GM12878 (cell line): ENCODE measurements around the gene SIGLEC10.

Experiments used
- BHLHE40 ChIP-seq, 2 experiments: fragments of 450-650 bp in 1 of 2; IDR thresholded peaks; 2 replicates each; pipeline ENCODE4 v1.6.1; 2011 to 2017; ENCODE audit warnings: low read depth in 2 of 2, borderline replicate concordance in 1 of 2, improper control_type of control experiment in 1 of 2, low read length in 1 of 2, mild to moderate bottlenecking in 1 of 2
- CEBPB ChIP-seq, 2 experiments: fragments of 150-350 bp in 1 of 2; IDR thresholded peaks; 2 replicates each; pipeline ENCODE4 v1.6.1; 2012 to 2014; ENCODE audit warnings: low read depth in 2 of 2, low read length in 2 of 2, borderline replicate concordance in 1 of 2, inconsistent platforms in 1 of 2
- CHD4 ChIP-seq: fragments of 200-600 bp; sonication (generic); IDR thresholded peaks from 2 replicates; pipeline ENCODE4 v1.6.1; 2016; ENCODE audit warnings: mild to moderate bottlenecking
- HCFC1 ChIP-seq: fragments of 150-350 bp; IDR thresholded peaks from 2 replicates; pipeline ENCODE4 v1.6.1; 2014; ENCODE audit warnings: low read length
- MAX ChIP-seq: IDR thresholded peaks from 2 replicates; pipeline ENCODE4 v1.6.1; 2012; ENCODE audit warnings: low read depth, low read length, improper control_type of control experiment
- NFIC ChIP-seq: IDR thresholded peaks from 2 replicates; pipeline ENCODE4 v1.6.1; 2012; ENCODE audit warnings: low read depth, mild to moderate bottlenecking, inconsistent platforms, low read length, moderate library complexity
- PKNOX1 ChIP-seq: fragments of 450-650 bp; IDR thresholded peaks from 2 replicates; pipeline ENCODE4 v1.6.1; 2016; ENCODE audit warnings: mild to moderate bottlenecking
- POLR2AphosphoS5 ChIP-seq: IDR thresholded peaks from 2 replicates; pipeline ENCODE4 v1.6.1; 2011; ENCODE audit warnings: mild to moderate bottlenecking, low read length, inconsistent platforms
- STAT3 ChIP-seq: IDR thresholded peaks from 2 replicates; pipeline ENCODE4 v1.6.1; 2011; ENCODE audit warnings: low read depth, low read length, improper control_type of control experiment
- TAF1 ChIP-seq: IDR thresholded peaks from 2 replicates; pipeline ENCODE4 v1.6.1; 2011; ENCODE audit warnings: mild to moderate bottlenecking, low read depth, low read length, borderline replicate concordance

GRCh38 chr19:51431124-51431523, 13.7 kb upstream of the SIGLEC10 start:
- TF ChIP-seq BHLHE40 (IDR thresholded peaks at IDR 0.05; ENCODE audit: borderline replicate concordance in 1 of 2, low read depth in 2 of 2, low read length in 1 of 2) (no peak), HCFC1 (no peak), CEBPB (IDR thresholded peaks at IDR 0.05; ENCODE audit: borderline replicate concordance in 1 of 2, low read depth in 2 of 2, low read length in 2 of 2) (no peak), STAT3 (no peak), CHD4 (no peak), MAX (no peak), POLR2AphosphoS5 (no peak), NFIC (no peak), TAF1 (no peak), PKNOX1 (no peak)
